Adipose tissue (tissue), 3 donors: Measurements from ENCODE around the gene FAAH. TPM values are rescaled to one million over a fixed set of nuclear protein-coding genes. Genes with fewer than 3 reads are reported as not detected.

Experiments used
- H3K27ac ChIP-seq: one replicate; pipeline ENCODE4 v1.5.1; 2013; ENCODE audit warnings: low read depth, low read length
- WGBS, 3 donors: extraction: QIAGEN DNeasy Blood & Tissue Kit; methylation state at CpG; one replicate each; pipeline ENCODE4 v1.1.7; 2013; 5-methylcytosine and 5-hydroxymethylcytosine counted together
- polyA plus RNA-seq, 3 donors: library from polyadenylated mRNA; stranded (reverse); fragments of 200-250 nt; gene quantifications; one replicate each; pipeline ENCODE4 v1.2.3, GENCODE V29; 2013
- donor health status: healthy with polysubstance abuse.
- donor health status: Bipolar disorder and iron deficiency.
- donor health status: healthy.

The FAAH gene
- polyA plus RNA-seq, 3 donors: 9.2 to 31.4 (median 24.6) TPM

- WGBS, 3 donors: 9 to 11% (median 10%) methylated on average over 25 of the region's 25 CpGs
- H3K27ac ChIP-seq: no peak overlapping the region
Measured at GRCh38 chr1:46442317-46443161, 48.4 kb downstream of the FAAH start.

DNA sequence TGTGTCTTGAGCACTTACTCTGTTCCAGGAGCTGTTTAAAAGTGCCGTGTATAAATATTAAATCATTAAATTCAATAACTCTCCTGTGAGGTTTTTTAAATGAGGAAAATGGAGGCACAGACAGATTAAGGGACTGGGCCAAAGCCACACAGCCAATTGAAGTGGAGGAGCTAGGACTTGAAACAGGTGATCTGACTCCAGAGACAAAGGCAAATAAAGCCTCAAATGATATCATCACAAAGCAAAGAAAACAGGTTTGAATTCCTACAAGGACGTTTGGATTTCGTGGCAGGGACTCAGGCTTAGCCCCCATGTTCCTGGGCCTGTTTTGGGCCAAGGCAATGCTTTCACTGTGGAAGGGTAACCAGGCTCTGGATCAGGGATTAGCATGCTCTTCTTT, 50.3 kb downstream of the FAAH start:
- WGBS, 3 donors: 39 to 90% (median 83%) methylated on average over 3 of the region's 3 CpGs
- no peak overlapping the region for H3K27ac ChIP-seq

- whole genome bisulfite sequencing, 3 donors: 66 to 69% (median 68%) methylated on average over 3 of the region's 3 CpGs
- H3K27ac ChIP-seq: no peak overlapping the region
Measured at GRCh38 chr1:46445773-46446256, 51.7 kb downstream of the FAAH start.

GRCh38 chr1:46446646-46447498, 52.8 kb downstream of the FAAH start:
- no peak overlapping the region for H3K27ac ChIP-seq
- 32 to 36% (median 36%) methylated on average over 15 of the region's 15 CpGs for WGBS, 3 donors

GRCh38 chr1:46447499-46448108, 53.5 kb downstream of the FAAH start:
- WGBS, 3 donors: 34 to 42% (median 37%) methylated on average over 14 of the region's 14 CpGs
- H3K27ac ChIP-seq: no peak overlapping the region

DNA sequence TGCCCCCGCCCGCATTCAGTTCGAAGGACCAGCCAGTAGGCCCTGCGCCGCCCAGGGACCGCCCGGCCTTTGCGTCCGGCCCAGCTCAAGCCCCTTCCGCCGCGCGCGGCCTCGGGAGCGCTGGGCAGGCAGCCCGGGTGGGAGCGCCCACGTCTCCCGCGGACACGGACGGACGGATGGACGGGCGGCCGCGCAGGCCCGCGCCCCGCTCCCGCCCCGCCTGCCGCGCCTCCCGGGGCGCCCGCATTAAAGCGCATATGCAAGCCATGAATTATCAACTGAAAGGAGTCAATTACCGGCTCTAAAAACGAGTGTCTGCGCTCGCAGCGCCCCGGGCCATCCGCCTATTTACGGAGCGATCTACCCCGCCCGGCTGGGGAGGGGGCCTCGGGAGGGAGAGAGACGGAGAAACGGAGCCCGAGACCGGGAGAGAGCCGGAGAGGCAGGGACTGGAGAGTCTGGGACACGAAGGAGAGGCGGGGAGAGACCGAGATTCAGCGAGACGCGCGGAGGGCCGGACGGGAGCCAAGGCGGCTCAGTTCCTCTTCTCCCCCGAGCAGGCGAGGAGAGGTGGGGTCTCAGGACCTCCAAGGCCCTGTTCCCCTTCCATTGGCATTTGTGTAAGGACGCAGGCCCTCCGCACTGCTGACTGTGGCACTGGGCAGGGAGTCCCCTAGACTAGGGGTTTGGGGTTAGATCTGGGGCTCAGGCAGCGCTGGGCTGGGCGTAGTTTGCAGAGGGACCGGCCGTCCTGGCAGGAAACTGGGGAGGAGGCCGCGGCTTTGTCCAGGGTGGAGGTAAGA, 54.2 kb downstream of the FAAH start:
- WGBS, 3 donors: 3 to 7% (median 3%) methylated on average over 58 to 76 of the region's 76 CpGs
- no peak overlapping the region for H3K27ac ChIP-seq

DNA sequence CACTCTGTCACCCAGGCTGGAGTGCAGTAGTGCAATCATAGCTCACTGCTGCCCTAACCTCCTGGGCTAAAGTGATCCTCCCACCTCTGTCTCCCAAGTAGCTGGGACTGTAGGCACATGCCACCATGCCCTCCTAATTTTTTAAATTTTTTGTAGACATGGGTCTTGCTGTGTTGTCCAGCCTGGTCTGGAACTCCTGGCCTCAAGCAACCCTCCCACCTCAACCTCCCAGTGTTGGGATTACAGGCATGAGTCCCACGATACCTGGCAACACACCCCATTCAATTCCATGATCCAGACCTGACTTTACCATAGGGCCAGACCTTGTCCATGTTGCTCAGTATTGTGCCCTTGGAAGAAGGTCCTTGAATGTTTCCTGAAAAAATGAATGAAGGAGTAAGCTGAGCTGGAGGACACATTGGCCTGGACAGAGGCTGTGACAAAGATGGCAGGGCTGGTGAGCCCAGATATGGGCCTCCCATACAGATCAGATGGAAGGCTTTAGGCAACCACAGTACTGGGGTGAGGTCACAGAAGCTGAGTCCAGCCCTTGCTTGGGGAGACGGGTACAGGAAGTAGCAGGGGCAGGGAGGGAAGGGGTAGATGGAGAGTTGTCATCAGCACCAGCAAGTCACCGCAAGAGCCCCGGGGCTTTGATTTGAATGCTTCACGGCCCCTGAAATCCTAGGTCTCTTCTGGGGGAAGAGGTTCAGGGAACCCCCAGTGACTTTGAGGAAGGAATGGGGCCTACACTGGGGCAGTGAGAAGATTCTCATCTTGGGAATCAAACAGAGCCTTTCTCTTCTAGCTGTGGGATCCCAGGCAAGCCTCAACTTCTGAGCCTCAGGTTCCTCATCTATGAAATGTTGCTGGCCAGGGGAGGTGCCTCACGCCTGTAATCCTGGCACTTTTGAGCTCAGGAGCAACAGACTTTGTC, 55.4 kb downstream of the FAAH start:
- 77 to 80% (median 79%) methylated on average over 6 of the region's 6 CpGs for WGBS, 3 donors
- H3K27ac ChIP-seq: no peak overlapping the region

GRCh38 chr1:46450160-46450517, 56.0 kb downstream of the FAAH start:
- H3K27ac ChIP-seq: no peak overlapping the region
- WGBS, 3 donors: 93% methylated on average over 1 of the region's 1 CpG

- no peak overlapping the region for H3K27ac ChIP-seq
- whole genome bisulfite sequencing, 3 donors: 76 to 89% (median 80%) methylated on average over 5 of the region's 5 CpGs
Measured at GRCh38 chr1:46451948-46452930, 58.1 kb downstream of the FAAH start.

- 57 to 69% (median 61%) methylated on average over 15 of the region's 15 CpGs for WGBS, 3 donors
- no peak overlapping the region for H3K27ac ChIP-seq
Measured at GRCh38 chr1:46452931-46453325, 58.8 kb downstream of the FAAH start.

- 61 to 71% (median 63%) methylated on average over 4 of the region's 4 CpGs for whole genome bisulfite sequencing, 3 donors
- no peak overlapping the region for H3K27ac ChIP-seq
Measured at GRCh38 chr1:46453449-46453848, 59.3 kb downstream of the FAAH start.

DNA sequence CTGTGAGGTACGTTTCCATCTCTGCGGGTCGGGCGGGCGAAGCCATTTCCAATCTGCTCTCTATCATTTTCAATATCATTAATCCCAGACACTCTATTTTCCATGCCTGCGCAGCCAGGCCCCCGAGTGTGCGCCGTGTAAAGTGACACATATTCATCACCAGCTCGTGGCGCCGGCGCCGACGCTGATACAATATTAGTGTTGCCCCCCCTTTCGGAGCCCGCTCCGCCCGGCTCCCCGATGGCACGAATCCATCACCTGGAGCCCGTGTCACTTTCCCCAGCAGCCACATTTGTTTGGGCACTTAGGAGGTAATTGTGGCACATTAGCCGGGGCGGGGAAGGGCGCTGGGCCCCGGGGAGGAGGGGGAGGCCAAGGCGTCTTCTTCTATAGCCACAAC, 61.8 kb downstream of the FAAH start:
- no peak overlapping the region for H3K27ac ChIP-seq
- 89 to 90% (median 89%) methylated on average over 27 of the region's 27 CpGs for WGBS, 3 donors

DNA sequence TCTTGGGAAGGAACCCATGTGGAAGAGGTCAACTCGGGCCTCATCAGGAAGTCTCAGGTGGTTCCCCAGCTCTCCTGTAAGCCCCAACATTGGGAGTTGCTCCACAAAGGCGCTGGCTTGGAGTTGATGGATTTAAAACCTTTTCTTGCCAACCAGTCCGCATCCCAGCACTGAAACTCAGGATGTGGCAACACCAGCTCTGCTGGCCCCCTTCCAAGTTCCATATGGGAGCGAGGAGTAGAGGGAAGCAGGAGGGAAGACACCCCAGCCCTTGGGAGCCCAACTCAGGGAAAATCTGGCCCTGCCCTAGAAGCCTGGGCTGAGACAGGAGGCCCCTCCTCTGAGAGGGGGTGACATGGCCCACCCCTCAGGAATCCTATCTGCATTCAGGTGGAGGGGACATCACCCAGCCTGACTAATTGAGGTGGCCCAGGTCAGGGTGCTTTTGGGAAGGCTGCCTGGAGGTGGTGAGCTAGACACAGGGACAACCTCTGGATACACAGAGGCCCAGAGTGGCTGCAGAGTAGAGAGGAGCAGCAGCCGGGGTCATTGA, 62.4 kb downstream of the FAAH start:
- WGBS, 3 donors: 60 to 73% (median 69%) methylated on average over 5 of the region's 5 CpGs
- H3K27ac ChIP-seq: no peak overlapping the region

DNA sequence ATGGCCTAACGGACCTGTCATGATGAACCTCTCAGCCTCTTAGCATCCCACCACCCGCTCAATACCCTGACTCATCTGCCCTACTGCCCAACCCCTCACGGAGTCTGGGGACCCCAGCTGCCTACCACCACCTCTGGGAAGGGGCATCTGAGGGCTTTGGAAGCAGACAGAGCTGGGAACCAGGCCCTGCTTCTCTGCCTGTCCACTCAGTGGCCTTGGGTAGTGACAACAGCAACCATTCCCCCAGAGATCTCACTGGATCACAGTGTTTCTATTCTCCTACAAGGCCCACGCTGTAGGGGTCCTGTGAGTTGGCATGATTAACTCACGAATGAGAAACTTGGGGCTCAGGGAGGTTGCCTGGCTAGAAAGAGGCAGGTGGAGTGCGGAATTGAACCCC, 63.1 kb downstream of the FAAH start:
- 91 to 92% (median 91%) methylated on average over 6 of the region's 6 CpGs for WGBS, 3 donors
- no peak overlapping the region for H3K27ac ChIP-seq

- no peak overlapping the region for H3K27ac ChIP-seq
- 62 to 75% (median 70%) methylated on average over 4 of the region's 4 CpGs for WGBS, 3 donors
Measured at GRCh38 chr1:46458190-46458589, 64.1 kb downstream of the FAAH start.

- no peak overlapping the region for H3K27ac ChIP-seq
- WGBS, 3 donors: 64 to 67% (median 66%) methylated on average over 7 of the region's 7 CpGs
Measured at GRCh38 chr1:46458846-46459245, 64.7 kb downstream of the FAAH start.
